ENCODE measurements around the gene STXBP6. TPM values are rescaled to one million over a fixed set of nuclear protein-coding genes. Genes with fewer than 3 reads are reported as not detected.
A peak's percentile ranks its signal among the peaks of the same experiment; 100 is the strongest.

STXBP6 gene
- polyA plus RNA-seq, 1 donor (not counting 4 experiments of a cell fraction or from before 2014, with no cell fraction given): 1.4 TPM

DNA sequence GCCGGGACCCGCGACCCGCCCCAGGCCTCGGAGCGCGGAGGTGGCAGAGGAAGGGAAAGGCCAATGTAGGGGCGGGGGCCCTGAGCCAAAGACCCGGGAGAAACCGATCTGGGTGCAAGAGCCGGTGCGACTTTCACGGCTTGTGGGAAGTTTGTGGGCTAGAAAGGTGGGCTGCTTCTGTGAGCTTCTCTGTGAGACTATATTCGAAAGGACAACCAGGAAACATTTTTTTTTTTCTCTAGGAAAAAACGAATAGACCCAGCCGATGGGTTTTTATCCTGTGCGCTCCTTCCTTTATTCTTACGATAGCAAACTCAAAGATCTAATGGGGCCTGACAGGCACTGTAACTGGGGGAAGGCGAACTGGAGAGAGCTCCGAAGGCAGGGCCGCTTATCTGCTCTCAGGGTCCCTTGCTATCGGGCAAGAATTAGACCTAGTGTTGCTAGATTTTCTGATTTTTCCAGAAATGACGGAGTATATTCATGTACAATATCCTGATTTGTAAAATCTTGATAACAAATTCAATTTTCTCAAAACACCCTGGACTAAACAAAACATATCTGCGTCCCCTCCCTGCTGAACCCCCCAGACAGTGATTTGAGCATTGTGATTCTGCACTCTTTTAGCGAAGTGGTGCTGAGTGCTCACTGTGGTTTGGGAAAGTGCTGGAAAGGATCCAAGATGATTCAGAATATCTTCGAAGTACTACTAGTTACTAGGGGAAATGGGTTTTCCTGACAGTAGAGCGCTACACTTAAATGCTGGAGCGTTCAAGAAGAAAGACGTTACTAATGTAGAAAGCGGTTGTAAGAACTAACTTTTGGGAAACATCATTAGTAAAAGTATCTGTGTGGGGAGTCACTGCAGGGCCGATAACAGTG lies 563 bp upstream of the STXBP6 start:
- H3K9me3 ChIP-seq (ENCODE audit: control insufficient read depth, low read depth, low read length): no peaks in the 10 kb centered on the region
- H3K4me1 ChIP-seq (ENCODE audit: control insufficient read depth, extremely low read depth, insufficient read depth, low read length): peaks cover 24% of the 10 kb centered on the region
- H3K36me3 ChIP-seq (ENCODE audit: control insufficient read depth in 2 of 2, extremely low read depth in 1 of 2, insufficient read depth in 2 of 2, low read length in 2 of 2): no peaks in the 10 kb centered on the region
- H3K9me1 ChIP-seq (ENCODE audit: control insufficient read depth, extremely low read depth, insufficient read depth, low read length): no peaks in the 10 kb centered on the region
- H3K9ac ChIP-seq (ENCODE audit: control insufficient read depth, extremely low read depth, insufficient read depth, low read length): peak overlapping the region; percentile 31
- TF ChIP-seq, protein P1, sequence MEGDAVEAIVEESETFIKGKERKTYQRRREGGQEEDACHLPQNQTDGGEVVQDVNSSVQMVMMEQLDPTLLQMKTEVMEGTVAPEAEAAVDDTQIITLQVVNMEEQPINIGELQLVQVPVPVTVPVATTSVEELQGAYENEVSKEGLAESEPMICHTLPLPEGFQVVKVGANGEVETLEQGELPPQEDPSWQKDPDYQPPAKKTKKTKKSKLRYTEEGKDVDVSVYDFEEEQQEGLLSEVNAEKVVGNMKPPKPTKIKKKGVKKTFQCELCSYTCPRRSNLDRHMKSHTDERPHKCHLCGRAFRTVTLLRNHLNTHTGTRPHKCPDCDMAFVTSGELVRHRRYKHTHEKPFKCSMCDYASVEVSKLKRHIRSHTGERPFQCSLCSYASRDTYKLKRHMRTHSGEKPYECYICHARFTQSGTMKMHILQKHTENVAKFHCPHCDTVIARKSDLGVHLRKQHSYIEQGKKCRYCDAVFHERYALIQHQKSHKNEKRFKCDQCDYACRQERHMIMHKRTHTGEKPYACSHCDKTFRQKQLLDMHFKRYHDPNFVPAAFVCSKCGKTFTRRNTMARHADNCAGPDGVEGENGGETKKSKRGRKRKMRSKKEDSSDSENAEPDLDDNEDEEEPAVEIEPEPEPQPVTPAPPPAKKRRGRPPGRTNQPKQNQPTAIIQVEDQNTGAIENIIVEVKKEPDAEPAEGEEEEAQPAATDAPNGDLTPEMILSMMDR (optimal IDR thresholded peaks at IDR 0.05 in 1 of 3, IDR thresholded peaks at IDR 0.05 in 1 of 3, conservative IDR thresholded peaks at IDR 0.05 in 1 of 3; ENCODE audit: extremely low read depth in 1 of 3, insufficient read depth in 2 of 3, low read length in 3 of 3): no peak
- TF ChIP-seq EZH2 (IDR thresholded peaks at IDR 0.05; ENCODE audit: low read length): no peak
- H3K79me2 ChIP-seq (ENCODE audit: control insufficient read depth, insufficient read depth, low read length): no peaks in the 10 kb centered on the region
- H3K4me3 ChIP-seq (ENCODE audit: control insufficient read depth in 2 of 3, extremely low read depth in 1 of 3, insufficient read depth in 2 of 3, low read depth in 1 of 3, low read length in 3 of 3): peak overlapping the region; percentile 38 to 70 (median 65)
- peak overlapping the region; percentile 93 for H3K4me2 ChIP-seq (ENCODE audit: control insufficient read depth, extremely low read depth, insufficient read depth, low read depth, low read length)
- dilution Hi-C loops (cut with MboI; ENCODE audit: extremely low pct_ligation_motif_present, low sequenced_read_pairs): no loop called here
- H3K27me3 ChIP-seq (ENCODE audit: control insufficient read depth, extremely low read depth, insufficient read depth, low read length): peaks cover 23% of the 10 kb centered on the region
- peak overlapping the region; percentile 49 for H2AFZ ChIP-seq (ENCODE audit: control insufficient read depth, low read length)
- no peak overlapping the region for H3K27ac ChIP-seq (ENCODE audit: control insufficient read depth, insufficient read depth, low read length)
- H4K20me1 ChIP-seq (ENCODE audit: control insufficient read depth, extremely low read depth, insufficient read depth, low read length): no peaks in the 10 kb centered on the region
- peak; percentile 17 for FAIRE-seq
- DNase-seq (ENCODE audit: low read depth, low spot score): no peak

DNA sequence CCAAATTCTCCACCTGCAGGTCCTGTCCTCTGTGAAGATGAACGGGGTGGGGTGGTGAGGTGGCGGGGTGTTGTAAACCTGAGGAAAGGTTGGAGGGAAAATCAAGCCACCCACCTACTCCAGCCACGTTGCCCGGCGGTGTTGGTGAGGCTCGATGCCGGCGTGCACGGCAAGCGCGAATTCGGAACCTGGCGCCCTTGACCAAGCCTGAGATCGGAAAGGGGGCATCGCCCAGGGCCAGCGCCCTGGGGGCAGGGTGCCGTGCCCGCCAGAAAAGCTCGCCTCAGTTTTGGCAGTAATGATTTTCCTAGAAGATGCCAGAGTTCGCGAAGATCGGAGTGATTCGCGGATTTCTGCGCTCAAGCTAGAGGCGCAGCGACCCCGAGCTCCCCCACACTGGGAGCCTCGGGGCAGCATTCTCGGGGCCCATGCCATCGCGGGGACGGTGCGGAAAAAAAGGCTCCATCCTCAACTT lies 817 bp downstream of the STXBP6 start:
- Histone ChIP-seq H2AFZ (ENCODE audit: control insufficient read depth, low read length) (no peak overlapping the region), H4K20me1 (ENCODE audit: control insufficient read depth, extremely low read depth, insufficient read depth, low read length) (no peaks in the 10 kb centered on the region), H3K27me3 (ENCODE audit: control insufficient read depth, extremely low read depth, insufficient read depth, low read length) (peaks cover 23% of the 10 kb centered on the region), H3K79me2 (ENCODE audit: control insufficient read depth, insufficient read depth, low read length) (no peaks in the 10 kb centered on the region), H3K4me1 (ENCODE audit: control insufficient read depth, extremely low read depth, insufficient read depth, low read length) (peaks cover 24% of the 10 kb centered on the region), H3K27ac (ENCODE audit: control insufficient read depth, insufficient read depth, low read length) (no peak overlapping the region), H3K9ac (ENCODE audit: control insufficient read depth, extremely low read depth, insufficient read depth, low read length) (peak overlapping the region; percentile 25), H3K9me3 (ENCODE audit: control insufficient read depth, low read depth, low read length) (no peaks in the 10 kb centered on the region), H3K36me3 (ENCODE audit: control insufficient read depth in 2 of 2, extremely low read depth in 1 of 2, insufficient read depth in 2 of 2, low read length in 2 of 2) (no peaks in the 10 kb centered on the region), H3K9me1 (ENCODE audit: control insufficient read depth, extremely low read depth, insufficient read depth, low read length) (no peaks in the 10 kb centered on the region), H3K4me2 (ENCODE audit: control insufficient read depth, extremely low read depth, insufficient read depth, low read depth, low read length) (peak overlapping the region; percentile 93), H3K4me3 (ENCODE audit: control insufficient read depth in 2 of 3, extremely low read depth in 1 of 3, insufficient read depth in 2 of 3, low read depth in 1 of 3, low read length in 3 of 3) (peak overlapping the region; percentile 38 to 70 (median 65))
- FAIRE-seq (no peak), DNase-seq (ENCODE audit: low read depth, low spot score) (no peak)
- TF ChIP-seq, protein P1 (optimal IDR thresholded peaks at IDR 0.05 in 1 of 3, IDR thresholded peaks at IDR 0.05 in 1 of 3, conservative IDR thresholded peaks at IDR 0.05 in 1 of 3; ENCODE audit: extremely low read depth in 1 of 3, insufficient read depth in 2 of 3, low read length in 3 of 3): no peak
- TF ChIP-seq EZH2 (IDR thresholded peaks at IDR 0.05; ENCODE audit: low read length): peak; percentile 36
- dilution Hi-C loops (cut with MboI; ENCODE audit: extremely low pct_ligation_motif_present, low sequenced_read_pairs): no loop called here
